ENCODE results near the gene KCNJ18. TPM values are rescaled to one million over a fixed set of nuclear protein-coding genes. Genes with fewer than 3 reads are reported as not detected.
"Not testable (repeated sequence)": the region's sequence is repeated elsewhere in the genome, so short reads cannot be mapped to it uniquely, and the experiment has no call there.

Gene KCNJ18
- total RNA-seq, 3 donors from 2014 or later = not detected

- intact Hi-C loops (cut with DNase I, micrococcal nuclease); H3K9me3 ChIP-seq; H3K4me1 ChIP-seq (ENCODE audit: low read depth); DNase-seq; ATAC-seq; H3K36me3 ChIP-seq (ENCODE audit: low read depth); H3K4me3 ChIP-seq: not testable (repeated sequence)
Observed at GRCh38 chr17:21667413-21668117, 24.8 kb upstream of the KCNJ18 start.

GRCh38 chr17:21668118-21668488 is 24.2 kb upstream of the KCNJ18 start:
- H3K4me3 ChIP-seq; H3K36me3 ChIP-seq (ENCODE audit: low read depth); ATAC-seq; H3K4me1 ChIP-seq (ENCODE audit: low read depth); intact Hi-C loops (cut with DNase I, micrococcal nuclease); H3K9me3 ChIP-seq; DNase-seq: not testable (repeated sequence)

GRCh38 chr17:21668746-21669508 is 23.4 kb upstream of the KCNJ18 start:
- DNase-seq; H3K9me3 ChIP-seq; intact Hi-C loops (cut with DNase I, micrococcal nuclease); H3K4me1 ChIP-seq (ENCODE audit: low read depth); H3K4me3 ChIP-seq; ATAC-seq; H3K36me3 ChIP-seq (ENCODE audit: low read depth): not testable (repeated sequence)

- DNase-seq; ATAC-seq; intact Hi-C loops (cut with DNase I, micrococcal nuclease); H3K4me1 ChIP-seq (ENCODE audit: low read depth); H3K36me3 ChIP-seq (ENCODE audit: low read depth); H3K4me3 ChIP-seq: not testable (repeated sequence)
- peaks cover 14% of the 10 kb centered on the region for H3K9me3 ChIP-seq
Observed at GRCh38 chr17:21669616-21670360, 22.5 kb upstream of the KCNJ18 start.

- ATAC-seq; DNase-seq; H3K4me3 ChIP-seq; H3K36me3 ChIP-seq (ENCODE audit: low read depth); intact Hi-C loops (cut with DNase I, micrococcal nuclease); H3K4me1 ChIP-seq (ENCODE audit: low read depth): not testable (repeated sequence)
- peaks cover 16% of the 10 kb centered on the region for H3K9me3 ChIP-seq
Observed at GRCh38 chr17:21670361-21671155, 21.8 kb upstream of the KCNJ18 start.

GRCh38 chr17:21671437-21671836 is 20.9 kb upstream of the KCNJ18 start:
- intact Hi-C loops (cut with DNase I, micrococcal nuclease); ATAC-seq; H3K4me3 ChIP-seq; H3K4me1 ChIP-seq (ENCODE audit: low read depth); DNase-seq; H3K36me3 ChIP-seq (ENCODE audit: low read depth): not testable (repeated sequence)
- H3K9me3 ChIP-seq = peaks cover 16% of the 10 kb centered on the region

- H3K4me3 ChIP-seq; H3K4me1 ChIP-seq (ENCODE audit: low read depth); DNase-seq; H3K36me3 ChIP-seq (ENCODE audit: low read depth); intact Hi-C loops (cut with DNase I, micrococcal nuclease); ATAC-seq: not testable (repeated sequence)
- peaks cover 15% of the 10 kb centered on the region for H3K9me3 ChIP-seq
Observed at GRCh38 chr17:21671871-21672270, 20.5 kb upstream of the KCNJ18 start.

- H3K4me3 ChIP-seq; H3K4me1 ChIP-seq (ENCODE audit: low read depth); DNase-seq; H3K36me3 ChIP-seq (ENCODE audit: low read depth); ATAC-seq; intact Hi-C loops (cut with DNase I, micrococcal nuclease): not testable (repeated sequence)
- H3K9me3 ChIP-seq = peaks cover 12% of the 10 kb centered on the region
Observed at GRCh38 chr17:21673451-21674241, 18.7 kb upstream of the KCNJ18 start.

GRCh38 chr17:21674242-21674731 is 18.0 kb upstream of the KCNJ18 start:
- Histone ChIP-seq H3K4me1 (ENCODE audit: low read depth) (no peaks in the 10 kb centered on the region), H3K4me3 (no peak overlapping the region), H3K36me3 (ENCODE audit: low read depth) (no peaks in the 10 kb centered on the region), H3K9me3 (peaks cover 12% of the 10 kb centered on the region)
- no peak for TF ChIP-seq CTCF (IDR thresholded peaks at IDR 0.05)
- no peak for ATAC-seq
- intact Hi-C loops (cut with DNase I, micrococcal nuclease) = no loop called here
- DNase-seq = no peak

GRCh38 chr17:21674891-21675738 is 17.2 kb upstream of the KCNJ18 start:
- ATAC-seq; H3K4me3 ChIP-seq; H3K36me3 ChIP-seq (ENCODE audit: low read depth); intact Hi-C loops (cut with DNase I, micrococcal nuclease); DNase-seq; H3K4me1 ChIP-seq (ENCODE audit: low read depth): not testable (repeated sequence)
- peaks cover 12% of the 10 kb centered on the region for H3K9me3 ChIP-seq

- H3K4me3 ChIP-seq; ATAC-seq; intact Hi-C loops (cut with DNase I, micrococcal nuclease); H3K4me1 ChIP-seq (ENCODE audit: low read depth); DNase-seq; H3K36me3 ChIP-seq (ENCODE audit: low read depth): not testable (repeated sequence)
- peaks cover 12% of the 10 kb centered on the region for H3K9me3 ChIP-seq
Observed at GRCh38 chr17:21675739-21676130, 16.6 kb upstream of the KCNJ18 start.

Measured in mucosa of descending colon (tissue), 3 donors.